Smooth muscle cell of the brain vasculature (primary cell): ENCODE results near the gene INPP5B.

Experiments
- DNase-seq: peaks from one replicate; pipeline ENCODE4 v3.0.0-alpha.2; 2012; ENCODE audit warnings: low read depth, low spot score

The INPP5B gene

GRCh38 chr1:37841652-37842051 is 105.2 kb downstream of the INPP5B start:
- DNase-seq = no peak

- no peak for DNase-seq
Measured at GRCh38 chr1:37840711-37841110, 106.1 kb downstream of the INPP5B start.

DNA sequence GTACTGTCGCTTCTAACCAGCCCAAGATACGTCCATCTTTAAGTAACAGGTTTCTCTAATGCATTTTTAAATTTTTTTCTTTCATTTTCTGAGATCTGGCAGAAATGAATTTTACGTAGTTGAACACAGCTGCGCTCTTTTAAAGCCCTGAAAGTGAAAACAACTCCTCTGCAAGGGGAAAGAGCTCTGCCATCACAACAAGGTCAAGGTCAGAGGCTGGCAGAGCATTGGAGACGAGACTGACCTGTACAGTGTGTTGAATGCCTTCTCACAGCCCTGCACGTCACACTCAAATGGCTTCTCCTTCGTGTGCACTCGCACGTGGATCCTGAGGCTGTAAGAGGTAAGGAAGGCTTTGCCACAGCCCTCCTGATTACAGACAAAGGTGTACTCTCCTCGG is 107.2 kb downstream of the INPP5B start:
- DNase-seq = no peak

DNA sequence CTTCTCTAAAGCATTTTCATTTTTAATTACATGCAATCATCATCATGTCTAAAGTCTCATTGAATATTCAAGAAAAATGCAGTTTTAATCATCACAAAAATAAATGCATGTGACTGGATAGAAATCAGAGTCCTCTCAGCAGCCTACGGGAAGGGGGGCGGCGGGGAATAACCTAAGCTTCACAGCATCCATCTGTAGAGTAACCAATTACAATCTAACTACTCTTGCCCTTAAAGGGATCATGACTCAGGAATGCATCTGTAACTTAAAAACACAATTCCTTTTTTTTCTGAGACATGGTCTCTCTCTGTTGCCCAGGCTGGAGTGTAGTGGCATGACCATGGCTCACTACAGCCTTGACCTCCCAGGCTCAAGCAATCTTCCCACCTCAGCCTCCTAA is 110.1 kb downstream of the INPP5B start:
- DNase-seq = no peak

- no peak for DNase-seq
Measured at GRCh38 chr1:37831809-37832208, 115.0 kb downstream of the INPP5B start.

GRCh38 chr1:37831109-37831508 is 115.7 kb downstream of the INPP5B start:
- DNase-seq = no peak

- DNase-seq = no peak
Measured at GRCh38 chr1:37828410-37829074, 118.3 kb downstream of the INPP5B start.

DNA sequence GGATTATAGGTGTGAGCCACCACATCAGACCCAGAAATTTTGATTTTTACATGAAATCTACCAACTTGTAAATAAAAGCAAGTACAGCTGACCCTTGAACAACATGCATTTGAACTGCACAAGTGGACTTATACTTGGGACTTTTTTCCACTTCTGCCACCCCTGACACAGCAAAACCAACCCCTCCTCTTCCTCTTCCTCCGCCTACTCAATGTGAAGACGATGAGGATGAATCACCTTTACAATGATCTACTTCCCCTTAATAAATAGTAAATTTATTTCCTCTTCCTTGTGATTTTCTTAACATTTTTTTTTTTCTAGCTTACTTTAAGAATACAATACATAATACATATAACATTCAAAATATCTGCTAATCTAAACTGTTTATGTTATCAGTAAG is 121.3 kb downstream of the INPP5B start:
- DNase-seq = no peak

DNA sequence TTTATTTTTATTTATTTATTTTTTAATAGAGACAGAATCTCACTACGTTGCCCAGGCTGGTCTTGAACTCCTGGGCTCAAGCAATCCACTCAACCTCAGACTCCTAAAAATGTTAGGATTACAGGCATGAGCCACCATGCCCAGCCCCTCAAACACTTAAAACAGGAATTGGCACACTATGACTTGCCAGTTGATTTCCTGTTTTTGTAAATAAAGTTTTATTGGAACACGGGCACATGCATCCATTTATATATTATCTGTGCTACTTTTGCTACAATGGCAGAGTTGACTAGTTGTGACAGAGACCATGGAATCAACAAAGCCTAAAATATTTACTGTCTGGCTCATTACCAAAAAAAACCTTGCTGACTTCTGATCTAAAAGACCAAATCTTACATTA is 122.9 kb downstream of the INPP5B start:
- no peak for DNase-seq

DNA sequence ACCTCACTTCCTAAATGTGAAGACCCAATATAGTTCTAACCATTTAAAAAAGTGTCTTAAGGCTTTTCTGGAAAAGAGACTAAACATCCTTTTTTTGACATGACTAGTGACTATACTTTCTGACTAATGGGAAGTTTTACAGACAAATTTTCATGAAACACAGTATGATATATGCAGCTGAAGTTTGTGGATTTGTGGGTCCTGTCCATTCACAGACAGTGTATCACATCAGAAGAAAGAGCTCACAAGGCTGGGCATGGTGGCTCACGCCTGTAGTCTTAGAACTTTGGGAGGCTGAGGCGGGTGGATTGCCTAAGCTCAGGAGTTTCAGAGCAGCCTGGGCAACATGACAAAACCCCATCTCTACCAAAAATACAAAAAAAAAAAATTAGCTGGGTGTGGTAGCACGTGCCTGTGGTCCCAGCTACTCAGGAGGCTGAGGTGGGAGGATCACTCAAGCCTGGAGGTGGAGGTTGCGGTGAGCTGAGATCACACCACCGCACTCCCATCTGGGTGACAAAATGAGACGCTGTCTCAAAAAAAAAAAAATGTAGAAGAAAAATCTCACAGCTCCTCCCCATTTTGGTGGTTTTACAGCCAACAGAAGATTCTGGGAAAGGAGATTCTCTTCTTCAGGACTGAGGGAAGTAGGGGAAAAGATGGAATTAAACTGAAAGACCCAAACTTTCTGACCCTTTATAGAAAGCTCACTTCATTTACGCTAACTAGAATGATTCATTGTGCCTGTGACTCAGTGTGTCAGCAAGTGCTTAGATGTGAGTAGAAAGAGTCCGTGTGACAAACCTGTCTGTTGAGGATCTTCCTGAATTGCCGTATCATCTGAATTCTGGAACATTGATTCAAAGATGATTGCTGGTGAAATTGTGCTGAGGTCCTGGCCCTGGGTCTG is 123.7 kb downstream of the INPP5B start:
- DNase-seq = no peak

- no peak for DNase-seq
Measured at GRCh38 chr1:37821481-37821880, 125.4 kb downstream of the INPP5B start.

DNA sequence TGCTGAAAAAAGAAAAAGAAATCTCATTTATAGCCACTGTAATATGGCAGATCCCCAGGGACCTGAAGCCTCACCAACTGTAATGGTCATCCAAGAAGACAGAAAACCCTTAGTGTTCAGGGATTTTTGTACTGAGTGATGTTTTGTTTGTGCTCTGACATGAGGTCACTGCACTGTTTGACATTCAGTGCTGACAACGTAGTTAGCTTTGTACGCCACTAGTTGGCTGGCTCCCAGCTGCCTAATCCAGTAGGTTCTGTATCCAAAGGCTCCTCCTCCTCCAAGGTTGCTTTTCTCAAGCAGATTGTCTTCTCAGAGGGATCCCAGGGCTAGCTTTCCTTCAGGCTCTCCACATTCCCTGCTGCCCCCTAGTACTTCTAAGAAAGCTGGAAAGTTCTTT is 129.4 kb downstream of the INPP5B start:
- no peak for DNase-seq

DNA sequence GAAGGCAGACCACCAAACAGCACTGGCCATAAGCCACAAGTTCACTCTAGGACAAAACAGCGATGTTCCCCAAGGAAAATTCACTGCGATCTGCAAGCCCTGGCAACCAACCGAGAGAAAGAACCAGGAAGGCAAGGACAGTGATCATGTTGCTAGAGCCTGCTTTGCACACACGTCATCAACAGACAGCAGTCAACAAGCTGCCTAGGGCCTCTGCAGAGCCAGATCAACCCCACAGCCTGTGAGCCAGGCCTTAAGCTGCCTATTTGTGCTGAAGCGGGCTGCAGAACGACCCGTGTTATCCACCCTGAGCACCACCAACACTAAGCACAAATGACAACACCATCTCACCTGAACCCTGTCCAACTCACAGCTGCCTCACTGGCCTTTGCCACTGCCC is 132.6 kb downstream of the INPP5B start:
- DNase-seq = no peak

DNA sequence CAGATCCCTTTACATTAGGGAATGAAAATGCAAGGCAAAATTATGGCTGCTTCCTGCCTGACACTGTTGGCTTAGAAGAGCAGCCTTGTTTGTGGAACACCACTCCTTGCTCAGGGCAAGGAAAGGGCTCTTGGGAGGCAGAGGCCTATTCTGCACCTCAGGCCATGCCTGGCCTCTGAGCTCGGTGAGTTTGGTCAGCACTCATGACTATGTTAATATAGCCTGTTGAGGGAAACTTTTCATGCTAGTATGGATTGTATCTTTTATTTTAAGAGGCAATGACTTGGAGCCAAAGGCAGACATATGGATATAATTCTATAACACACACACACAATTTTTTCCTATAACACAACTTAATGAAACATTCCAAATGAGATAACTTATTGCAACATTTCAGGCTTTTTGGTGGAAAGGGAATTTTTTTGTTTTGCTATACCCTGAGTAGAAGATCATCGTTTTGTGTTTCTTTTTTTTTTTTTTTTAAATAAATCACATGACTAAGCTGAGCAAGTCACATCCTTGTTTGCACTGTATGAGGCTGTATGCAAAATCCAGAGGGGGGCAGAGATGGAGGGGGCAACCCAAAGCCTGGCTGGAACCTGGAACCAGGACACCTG is 133.2 kb downstream of the INPP5B start:
- no peak for DNase-seq

GRCh38 chr1:37811027-37811655 is 135.7 kb downstream of the INPP5B start:
- no peak for DNase-seq
